Measurements from ENCODE around the gene YARS1.
A peak's percentile ranks its signal among the peaks of the same experiment; 100 is the strongest.

YARS1 gene

GRCh38 chr1:32746130-32746529, 71.0 kb downstream of the YARS1 start:
- no peak for DNase-seq (ENCODE audit: low read depth)

GRCh38 chr1:32744071-32744425, 73.1 kb downstream of the YARS1 start:
- no peak for DNase-seq (ENCODE audit: low read depth)
- no peak overlapping the region for H3K4me3 ChIP-seq (ENCODE audit: control insufficient read depth, low read depth, low read length)
- TF ChIP-seq CTCF (IDR thresholded peaks at IDR 0.05; ENCODE audit: control insufficient read depth, insufficient read depth, low read depth, low read length, missing control alignments) = no peak

More at GRCh38 chr1:32746130-32746529, 71.0 kb downstream of the YARS1 start:
- H3K4me3 ChIP-seq (ENCODE audit: control insufficient read depth, low read depth, low read length) = no peak overlapping the region
- TF ChIP-seq CTCF (IDR thresholded peaks at IDR 0.05; ENCODE audit: control insufficient read depth, insufficient read depth, low read depth, low read length, missing control alignments) = no peak

GRCh38 chr1:32743380-32744070, 73.6 kb downstream of the YARS1 start:
- no peak overlapping the region for H3K4me3 ChIP-seq (ENCODE audit: control insufficient read depth, low read depth, low read length)
- no peak for TF ChIP-seq CTCF (IDR thresholded peaks at IDR 0.05; ENCODE audit: control insufficient read depth, insufficient read depth, low read depth, low read length, missing control alignments)
- DNase-seq (ENCODE audit: low read depth) = no peak

GRCh38 chr1:32742956-32743355, 74.2 kb downstream of the YARS1 start:
- peak overlapping the region; percentile 62 for H3K4me3 ChIP-seq (ENCODE audit: control insufficient read depth, low read depth, low read length)
- TF ChIP-seq CTCF (IDR thresholded peaks at IDR 0.05; ENCODE audit: control insufficient read depth, insufficient read depth, low read depth, low read length, missing control alignments) = no peak
- DNase-seq (ENCODE audit: low read depth) = no peak

- no peak for DNase-seq (ENCODE audit: low read depth)
- peak overlapping the region; percentile 62 for H3K4me3 ChIP-seq (ENCODE audit: control insufficient read depth, low read depth, low read length)
- TF ChIP-seq CTCF (IDR thresholded peaks at IDR 0.05; ENCODE audit: control insufficient read depth, insufficient read depth, low read depth, low read length, missing control alignments) = no peak
These were observed 74.8 kb downstream of the YARS1 start for GRCh38 chr1:32742199-32742947.

- DNase-seq (ENCODE audit: low read depth) = no peak
- peak overlapping the region; percentile 62 for H3K4me3 ChIP-seq (ENCODE audit: control insufficient read depth, low read depth, low read length)
- peak; percentile 43 for TF ChIP-seq CTCF (IDR thresholded peaks at IDR 0.05; ENCODE audit: control insufficient read depth, insufficient read depth, low read depth, low read length, missing control alignments)
These were observed 75.6 kb downstream of the YARS1 start for GRCh38 chr1:32741413-32742198.
